Loucy (cell line): Measurements from ENCODE around the gene RIN3.

ENCODE experiments used
- EZH2phosphoT487 ChIP-seq: fragments of 200-600 bp; IDR thresholded peaks from 2 replicates; pipeline ENCODE4 v1.6.1; 2018; ENCODE audit warnings: antibody characterized with exemption, mild to moderate bottlenecking, moderate library complexity, borderline replicate concordance
- TF ChIP-seq, protein P1 (sequence below): fragments of 200-600 bp; sonication (generic); conservative IDR thresholded peaks from 2 replicates; pipeline ENCODE4 v1.5.1; 2014; ENCODE audit warnings: mild to moderate bottlenecking, antibody characterized with exemption, low read length

DNA sequence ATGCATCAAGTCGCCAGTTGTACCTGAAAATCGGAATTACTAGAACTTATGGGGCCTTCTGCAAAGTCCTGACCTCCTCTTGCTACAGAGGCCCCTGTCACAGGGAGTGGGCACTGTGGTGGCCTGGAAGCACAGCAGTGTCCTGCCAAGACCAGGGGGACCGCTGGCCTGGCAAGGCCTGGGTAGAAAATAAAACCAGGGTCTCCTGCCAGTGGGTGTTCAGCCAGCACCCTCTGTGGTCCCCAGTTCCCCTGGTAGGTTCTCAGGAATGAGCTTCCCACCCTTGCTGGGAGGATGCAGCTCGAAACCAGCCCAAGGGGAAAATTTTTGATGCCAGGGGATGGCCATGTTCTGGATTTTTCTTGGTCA lies 43.9 kb downstream of the RIN3 start:
- TF ChIP-seq, protein P1, sequence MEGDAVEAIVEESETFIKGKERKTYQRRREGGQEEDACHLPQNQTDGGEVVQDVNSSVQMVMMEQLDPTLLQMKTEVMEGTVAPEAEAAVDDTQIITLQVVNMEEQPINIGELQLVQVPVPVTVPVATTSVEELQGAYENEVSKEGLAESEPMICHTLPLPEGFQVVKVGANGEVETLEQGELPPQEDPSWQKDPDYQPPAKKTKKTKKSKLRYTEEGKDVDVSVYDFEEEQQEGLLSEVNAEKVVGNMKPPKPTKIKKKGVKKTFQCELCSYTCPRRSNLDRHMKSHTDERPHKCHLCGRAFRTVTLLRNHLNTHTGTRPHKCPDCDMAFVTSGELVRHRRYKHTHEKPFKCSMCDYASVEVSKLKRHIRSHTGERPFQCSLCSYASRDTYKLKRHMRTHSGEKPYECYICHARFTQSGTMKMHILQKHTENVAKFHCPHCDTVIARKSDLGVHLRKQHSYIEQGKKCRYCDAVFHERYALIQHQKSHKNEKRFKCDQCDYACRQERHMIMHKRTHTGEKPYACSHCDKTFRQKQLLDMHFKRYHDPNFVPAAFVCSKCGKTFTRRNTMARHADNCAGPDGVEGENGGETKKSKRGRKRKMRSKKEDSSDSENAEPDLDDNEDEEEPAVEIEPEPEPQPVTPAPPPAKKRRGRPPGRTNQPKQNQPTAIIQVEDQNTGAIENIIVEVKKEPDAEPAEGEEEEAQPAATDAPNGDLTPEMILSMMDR: no peak
- no peak for TF ChIP-seq EZH2phosphoT487
